HCT116 (cell line): ENCODE data around the gene ARL2BP. TPM values are rescaled to one million over a fixed set of nuclear protein-coding genes. Genes with fewer than 3 reads are reported as not detected.

Source experiments
- ATAC-seq: fragments of 200-7000 bp; cut with Tn5 transposase; 2 replicates; pipeline ENCODE4 v1.9.1; 2020; ENCODE audit warnings: mild to moderate bottlenecking, moderate library complexity
- BruUV-seq: library from RNA; stranded (reverse); fragments of 400-500 nt; replicated peaks from 2 replicates; lab custom pipeline; 2021; lab: Mats Ljungman, UMichigan
- CTCF ChIA-PET: fragments of 300-600 bp; sonication (Branson Sonifier 250); formaldehyde crosslinking; loops from one replicate; lab custom pipeline; 2021; ENCODE audit warnings: antibody characterized with exemption; lab: Charles Lee
- POLR2A ChIA-PET: fragments of 300-600, 350-600 bp; sonication (Branson Sonifier 250); formaldehyde crosslinking; loops from one replicate; lab custom pipeline; 2021; ENCODE audit warnings: antibody characterized with exemption; lab: Charles Lee
- RAD21 ChIA-PET, 2 experiments: fragments of 300-600 bp; sonication (Branson Sonifier 250); formaldehyde crosslinking; loops; one replicate each; lab custom pipeline; 2023; ENCODE audit warnings: low total read pairs in 2 of 2; ENCODE audit not compliant: uncharacterized antibody in 2 of 2, unreplicated experiment in 2 of 2, low non-redundant PET in 1 of 2; lab: Charles Lee
- DNase-seq: peaks from one replicate; pipeline ENCODE4 v3.0.0-alpha.2; 2010; ENCODE audit warnings: low read depth, low spot score
- H2AFZ ChIP-seq: fragments of 200-600 bp; shearing (Covaris generic), sonication (generic); 2 replicates; pipeline ENCODE4 v1.6.1; 2017; ENCODE audit warnings: low read depth, mixed run types, mixed read lengths, antibody characterized with exemption, low read length; ENCODE audit not compliant: poor library complexity, severe bottlenecking
- H3K27ac ChIP-seq: 2 replicates; pipeline ENCODE4 v1.5.1; 2012; ENCODE audit warnings: low read depth, low read length
- H3K27me3 ChIP-seq: fragments of 200-600 bp; sonication (generic); 2 replicates; pipeline ENCODE4 v1.6.1; 2016; ENCODE audit warnings: mixed run types, low read length, mixed read lengths; ENCODE audit not compliant: insufficient read depth
- H3K36me3 ChIP-seq, 2 experiments: fragments of 200-500 bp in 1 of 2; fragments of 200-600 bp in 1 of 2; sonication (Bioruptor generic) in 1 of 2; sonication (generic) in 1 of 2; 2 replicates each; pipeline versions ENCODE4 v1.5.1 to v1.6.1; 2014 to 2016; ENCODE audit warnings: low read length in 2 of 2, inconsistent platforms in 1 of 2, mixed read lengths in 1 of 2, mixed run types in 1 of 2; ENCODE audit not compliant: insufficient read depth in 2 of 2, control insufficient read depth in 1 of 2
- H3K4me1 ChIP-seq, 2 experiments: fragments of 200-600 bp in 1 of 2; sonication (generic) in 1 of 2; 2 replicates each; pipeline versions ENCODE4 v1.5.1 to v1.6.1; 2012 to 2017; ENCODE audit warnings: low read length in 2 of 2, inconsistent platforms in 1 of 2, mild to moderate bottlenecking in 1 of 2, mixed read lengths in 1 of 2, mixed run types in 1 of 2, moderate library complexity in 1 of 2; ENCODE audit not compliant: insufficient read depth in 2 of 2, control insufficient read depth in 1 of 2
- H3K4me2 ChIP-seq: fragments of 200-600 bp; sonication (generic); 2 replicates; pipeline ENCODE4 v1.6.1; 2017; ENCODE audit warnings: mixed run types, low read length, mixed read lengths
- H3K4me3 ChIP-seq, 2 experiments: fragments of 200-600 bp in 1 of 2; sonication (generic) in 1 of 2; replicated peaks in 1 of 2; 2 replicates each; pipeline ENCODE4 v1.5.1; 2011 to 2016; ENCODE audit warnings: low read length in 2 of 2, control low read depth in 1 of 2, low read depth in 1 of 2, mild to moderate bottlenecking in 1 of 2, mixed read lengths in 1 of 2, mixed run types in 1 of 2
- H3K79me2 ChIP-seq: fragments of 200-600 bp; sonication (generic); 2 replicates; pipeline ENCODE4 v1.6.1; 2017; ENCODE audit warnings: mild to moderate bottlenecking, mixed run types, low read length, moderate library complexity, mixed read lengths; ENCODE audit not compliant: insufficient read depth
- H3K9ac ChIP-seq: fragments of 200-600 bp; sonication (generic); 2 replicates; pipeline ENCODE4 v1.6.1; 2016; ENCODE audit warnings: low read length, mixed read lengths
- H3K9me2 ChIP-seq: fragments of 200-600 bp; sonication (generic), shearing (Covaris generic); 2 replicates; pipeline ENCODE4 v1.6.1; 2017; ENCODE audit warnings: mixed run types, mild to moderate bottlenecking, moderate library complexity; ENCODE audit not compliant: insufficient read depth
- H3K9me3 ChIP-seq, 2 experiments: fragments of 200-500 bp in 1 of 2; fragments of 200-600 bp in 1 of 2; sonication (Bioruptor generic) in 1 of 2; sonication (generic) in 1 of 2; 2 replicates each; pipeline ENCODE4 v1.6.1; 2014 to 2017; ENCODE audit warnings: low read length in 2 of 2, mixed read lengths in 2 of 2, inconsistent platforms in 1 of 2, low read depth in 1 of 2, mild to moderate bottlenecking in 1 of 2, mixed run types in 1 of 2, moderate library complexity in 1 of 2; ENCODE audit not compliant: control insufficient read depth in 1 of 2, insufficient read depth in 1 of 2
- H4K20me1 ChIP-seq: fragments of 200-600 bp; sonication (generic), shearing (Covaris generic); 2 replicates; pipeline ENCODE4 v1.6.1; 2017; ENCODE audit warnings: mixed run types, mild to moderate bottlenecking, moderate library complexity; ENCODE audit not compliant: insufficient read depth
- ATF3 ChIP-seq: IDR thresholded peaks from 2 replicates; pipeline ENCODE4 v1.6.1; 2012
- CEBPB ChIP-seq: IDR thresholded peaks from 2 replicates; pipeline ENCODE4 v1.6.1; 2012; ENCODE audit warnings: low read depth
- CTCF ChIP-seq, 3 experiments: fragments of 200-600 bp in 1 of 3; sonication (generic) in 1 of 3; IDR thresholded peaks in 2 of 3; conservative IDR thresholded peaks in 1 of 3; 2 replicates each; pipeline ENCODE4 v1.5.1; 2012 to 2017; ENCODE audit warnings: low read depth in 2 of 3, low read length in 2 of 3, antibody characterized with exemption in 1 of 3, borderline replicate concordance in 1 of 3, control low read depth in 1 of 3, mild to moderate bottlenecking in 1 of 3, mixed read lengths in 1 of 3, mixed run types in 1 of 3, moderate library complexity in 1 of 3; ENCODE audit not compliant: insufficient read depth in 1 of 3
- EZH2 ChIP-seq: fragments of 200-600 bp; sonication (generic); IDR thresholded peaks from 2 replicates; pipeline ENCODE4 v1.6.1; 2017; ENCODE audit warnings: antibody characterized with exemption, mixed run types
- FOSL1 ChIP-seq: IDR thresholded peaks from 2 replicates; pipeline ENCODE4 v1.6.1; 2012; ENCODE audit warnings: low read depth
- SIN3A ChIP-seq: IDR thresholded peaks from 2 replicates; pipeline ENCODE4 v1.6.1; 2012; ENCODE audit warnings: low read depth
- SP1 ChIP-seq: IDR thresholded peaks from 2 replicates; pipeline ENCODE4 v1.6.1; 2012; ENCODE audit warnings: low read depth
- TCF7L2 ChIP-seq: IDR thresholded peaks from 2 replicates; pipeline ENCODE4 v1.7.0; 2011; ENCODE audit warnings: borderline replicate concordance, inconsistent platforms; ENCODE audit not compliant: insufficient read depth, insufficient read length; ENCODE audit errors: extremely low read depth
- ZBTB33 ChIP-seq: IDR thresholded peaks from 2 replicates; pipeline ENCODE4 v1.6.1; 2011; ENCODE audit warnings: mild to moderate bottlenecking, low read length, moderate library complexity; ENCODE audit not compliant: insufficient replicate concordance; ENCODE audit errors: extremely low read depth
- ZFX ChIP-seq: fragments of 450-650 bp; IDR thresholded peaks from 2 replicates; pipeline ENCODE4 v1.6.1; 2017
- ZNF274 ChIP-seq: fragments of 200-500 bp; sonication (Bioruptor generic); IDR thresholded peaks from 2 replicates; pipeline ENCODE4 v1.6.1; 2014; ENCODE audit warnings: mild to moderate bottlenecking, low read depth, low read length, inconsistent platforms
- intact Hi-C: fragments of 100-400 bp; cut with micrococcal nuclease; formaldehyde crosslinking; loops from 2 replicates; pipeline ENCODE4 v1.10.0; 2022
- total RNA-seq: library from RNA; stranded (reverse); gene quantifications from one replicate; pipeline ENCODE4 v1.2.1, GENCODE V29; 2021; ENCODE audit not compliant: unreplicated experiment

Gene ARL2BP
- total RNA-seq, 1 experiment from 2014 or later, result 28.8 TPM

- Histone ChIP-seq H3K9me3 (no peaks in the 10 kb centered on the region), H3K27ac (no peak overlapping the region), H3K79me2 (no peaks in the 10 kb centered on the region), H2AFZ (no peak overlapping the region), H3K27me3 (no peaks in the 10 kb centered on the region), H3K9me2 (no peaks in the 10 kb centered on the region), H3K9ac (no peak overlapping the region), H3K4me2 (no peak overlapping the region), H4K20me1 (no peaks in the 10 kb centered on the region), H3K4me1 (peaks cover 0 to 8% of the 10 kb centered on the region in 2 experiments; a peak in 2 of 4 replicates), H3K4me3 (no peak overlapping the region), H3K36me3 (no peaks in the 10 kb centered on the region)
- intact Hi-C loops, result no loop called here
- no TSS peak for BruUV-seq
- no peak for ATAC-seq
- TF ChIP-seq SP1, result no peak
- TF ChIP-seq ZNF274, result no peak
- no peak for TF ChIP-seq CEBPB
- no peak for TF ChIP-seq CTCF (IDR thresholded peaks at IDR 0.05 in 2 of 3, conservative IDR thresholded peaks at IDR 0.05 in 1 of 3; ENCODE audit: borderline replicate concordance in 1 of 3, insufficient read depth in 1 of 3, low read depth in 2 of 3, low read length in 2 of 3)
- no peak for TF ChIP-seq FOSL1
- TF ChIP-seq SIN3A, result no peak
- TF ChIP-seq ZFX, result no peak
- no peak for TF ChIP-seq ATF3
- TF ChIP-seq EZH2, result no peak
- no peak for TF ChIP-seq TCF7L2
- no peak for TF ChIP-seq ZBTB33
- ChIA-PET RAD21 (no interaction called here), CTCF (no interaction called here), POLR2A (no interaction called here)
- no peak for DNase-seq
Observed at GRCh38 chr16:57264381-57264780, 19.3 kb downstream of the ARL2BP start.
